OCI-LY1 (cell line): ENCODE measurements around the gene EDEM3.

Experiments used
- H2AFZ ChIP-seq: fragments of 200-600 bp; sonication (generic), shearing (Covaris generic); 2 replicates; pipeline ENCODE4 v1.6.0; 2014; ENCODE audit warnings: antibody characterized with exemption, mild to moderate bottlenecking, low read length
- H3F3A ChIP-seq: fragments of 200-600 bp; sonication (generic), shearing (Covaris generic); 2 replicates; pipeline ENCODE4 v1.6.0; 2014; ENCODE audit warnings: mild to moderate bottlenecking, antibody characterized with exemption, low read length, moderate library complexity; ENCODE audit not compliant: insufficient read depth
- H3K27ac ChIP-seq: fragments of 200-600 bp; sonication (generic); 2 replicates; pipeline ENCODE4 v1.5.1; 2014; ENCODE audit warnings: low read length, mixed run types, mild to moderate bottlenecking, low read depth; ENCODE audit not compliant: poor library complexity, severe bottlenecking
- H3K27me3 ChIP-seq: fragments of 200-600 bp; sonication (generic); 2 replicates; pipeline ENCODE4 v1.6.0; 2014; ENCODE audit warnings: antibody characterized with exemption, mild to moderate bottlenecking, low read length, moderate library complexity; ENCODE audit not compliant: insufficient read depth
- H3K36me3 ChIP-seq: fragments of 200-600 bp; sonication (generic); 2 replicates; pipeline ENCODE4 v1.6.1; 2014; ENCODE audit warnings: mild to moderate bottlenecking, antibody characterized with exemption, low read length, moderate library complexity, mixed read lengths; ENCODE audit not compliant: insufficient read depth
- H3K4me1 ChIP-seq: fragments of 200-600 bp; sonication (generic); 2 replicates; pipeline ENCODE4 v1.5.1; 2014; ENCODE audit warnings: mild to moderate bottlenecking, low read length, moderate library complexity; ENCODE audit not compliant: insufficient read depth, severe bottlenecking
- H3K4me2 ChIP-seq: fragments of 200-600 bp; sonication (generic), shearing (Covaris generic); 2 replicates; pipeline ENCODE4 v1.6.1; 2014; ENCODE audit warnings: low read length
- H3K4me3 ChIP-seq: fragments of 200-600 bp; sonication (generic); 2 replicates; pipeline ENCODE4 v1.5.1; 2014; ENCODE audit warnings: low read length, low read depth, mild to moderate bottlenecking, mixed read lengths; ENCODE audit not compliant: poor library complexity, severe bottlenecking
- H3K79me2 ChIP-seq: fragments of 200-600 bp; shearing (Covaris generic); 2 replicates; pipeline ENCODE4 v1.6.1; 2016; ENCODE audit warnings: mixed run types, low read length, mixed read lengths; ENCODE audit not compliant: insufficient read depth
- H3K9ac ChIP-seq: fragments of 200-600 bp; sonication (generic), shearing (Covaris generic); 2 replicates; pipeline ENCODE4 v1.6.1; 2014; ENCODE audit warnings: mild to moderate bottlenecking, low read length, mixed read lengths
- H3K9me2 ChIP-seq: fragments of 200-600 bp; sonication (generic), shearing (Covaris generic); 2 replicates; pipeline ENCODE4 v1.6.1; 2014; ENCODE audit warnings: low read depth, mild to moderate bottlenecking, low read length, mixed read lengths
- H3K9me3 ChIP-seq: fragments of 200-600 bp; shearing (Covaris generic); 2 replicates; pipeline ENCODE4 v1.6.1; 2014; ENCODE audit warnings: low read length, mixed read lengths
- H4K20me1 ChIP-seq: fragments of 200-600 bp; sonication (generic), shearing (Covaris generic); 2 replicates; pipeline ENCODE4 v1.6.0; 2016; ENCODE audit warnings: mild to moderate bottlenecking, low read length; ENCODE audit not compliant: insufficient read depth
- EZH2 ChIP-seq: fragments of 200-600 bp; sonication (generic), shearing (Covaris generic); IDR thresholded peaks from 2 replicates; pipeline ENCODE4 v1.8.0; 2017; ENCODE audit warnings: borderline replicate concordance, mixed run types, mild to moderate bottlenecking, antibody characterized with exemption, low read length, moderate library complexity, mixed read lengths
- TF ChIP-seq, protein P1 (sequence below): fragments of 200-600 bp; sonication (generic), shearing (Covaris generic); IDR thresholded peaks from 2 replicates; pipeline ENCODE4 v1.5.1; 2017; ENCODE audit warnings: mild to moderate bottlenecking, antibody characterized with exemption, low read length, moderate library complexity, mixed read lengths

The EDEM3 gene

DNA sequence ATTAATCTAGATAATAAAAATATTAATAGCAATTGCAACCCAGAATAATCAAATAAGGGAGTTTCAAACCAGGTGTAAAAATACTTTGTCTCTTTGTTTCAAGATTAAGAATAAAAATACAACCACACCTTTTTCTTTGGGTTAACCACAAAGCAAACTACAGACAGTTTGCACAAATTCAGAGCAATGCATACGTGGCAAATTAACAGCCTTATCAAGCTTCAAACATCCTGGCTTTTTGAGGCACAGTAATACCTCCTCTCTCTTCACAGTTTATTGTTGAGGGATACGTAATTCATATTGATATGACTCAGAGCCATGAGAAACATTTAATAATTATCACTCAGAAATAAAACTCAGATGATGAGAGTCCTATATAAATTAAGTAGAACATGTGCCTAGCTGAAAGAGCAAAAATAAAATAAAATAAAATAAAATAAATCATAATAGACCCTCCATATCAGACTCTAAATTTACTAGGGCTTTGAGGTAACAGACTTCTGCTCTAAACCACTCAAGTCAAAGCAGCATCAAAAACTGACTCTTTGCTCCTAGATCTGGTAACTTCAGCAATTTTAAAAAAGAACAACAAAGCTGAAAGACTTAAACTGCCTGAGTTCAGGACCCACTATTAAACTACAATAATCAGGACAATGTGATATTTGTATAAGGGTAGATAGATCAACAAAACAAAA, 11.4 kb downstream of the EDEM3 start:
- no peaks in the 10 kb centered on the region for H3F3A ChIP-seq
- H3K27me3 ChIP-seq = no peaks in the 10 kb centered on the region
- no peak overlapping the region for H3K4me3 ChIP-seq
- H3K9me3 ChIP-seq = no peaks in the 10 kb centered on the region
- H2AFZ ChIP-seq = no peak overlapping the region
- H3K4me2 ChIP-seq = no peak overlapping the region
- H3K79me2 ChIP-seq = no peaks in the 10 kb centered on the region
- H3K4me1 ChIP-seq = peaks cover 25% of the 10 kb centered on the region
- no peak for TF ChIP-seq EZH2
- TF ChIP-seq, protein P1, sequence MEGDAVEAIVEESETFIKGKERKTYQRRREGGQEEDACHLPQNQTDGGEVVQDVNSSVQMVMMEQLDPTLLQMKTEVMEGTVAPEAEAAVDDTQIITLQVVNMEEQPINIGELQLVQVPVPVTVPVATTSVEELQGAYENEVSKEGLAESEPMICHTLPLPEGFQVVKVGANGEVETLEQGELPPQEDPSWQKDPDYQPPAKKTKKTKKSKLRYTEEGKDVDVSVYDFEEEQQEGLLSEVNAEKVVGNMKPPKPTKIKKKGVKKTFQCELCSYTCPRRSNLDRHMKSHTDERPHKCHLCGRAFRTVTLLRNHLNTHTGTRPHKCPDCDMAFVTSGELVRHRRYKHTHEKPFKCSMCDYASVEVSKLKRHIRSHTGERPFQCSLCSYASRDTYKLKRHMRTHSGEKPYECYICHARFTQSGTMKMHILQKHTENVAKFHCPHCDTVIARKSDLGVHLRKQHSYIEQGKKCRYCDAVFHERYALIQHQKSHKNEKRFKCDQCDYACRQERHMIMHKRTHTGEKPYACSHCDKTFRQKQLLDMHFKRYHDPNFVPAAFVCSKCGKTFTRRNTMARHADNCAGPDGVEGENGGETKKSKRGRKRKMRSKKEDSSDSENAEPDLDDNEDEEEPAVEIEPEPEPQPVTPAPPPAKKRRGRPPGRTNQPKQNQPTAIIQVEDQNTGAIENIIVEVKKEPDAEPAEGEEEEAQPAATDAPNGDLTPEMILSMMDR = no peak
- no peak overlapping the region for H3K9ac ChIP-seq
- no peak overlapping the region for H3K27ac ChIP-seq
- no peaks in the 10 kb centered on the region for H4K20me1 ChIP-seq
- peaks cover 22% of the 10 kb centered on the region; the same call in 1 of the 2 replicates for H3K36me3 ChIP-seq
- no peaks in the 10 kb centered on the region for H3K9me2 ChIP-seq

DNA sequence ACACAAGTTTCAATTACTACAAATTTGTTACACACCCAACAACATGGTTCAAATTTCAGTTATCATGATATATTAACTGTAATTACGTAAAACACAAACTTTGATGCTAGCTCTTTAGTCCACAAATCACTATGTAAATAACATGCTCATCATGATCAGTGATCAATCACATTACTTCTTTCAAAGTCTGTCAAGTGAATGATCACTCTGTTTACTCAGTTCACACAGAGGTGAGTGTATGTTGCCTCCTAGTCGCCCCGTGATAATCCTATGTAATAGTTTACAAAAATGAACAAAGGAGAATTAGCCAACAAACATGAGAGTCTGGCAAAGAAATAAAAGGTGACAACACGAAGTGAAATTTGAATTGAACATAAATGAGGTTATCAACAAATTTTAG, 14.3 kb downstream of the EDEM3 start:
- Histone ChIP-seq H3K4me3 (no peak overlapping the region), H3K27ac (no peak overlapping the region), H3F3A (no peaks in the 10 kb centered on the region), H3K27me3 (no peaks in the 10 kb centered on the region), H3K4me1 (peaks cover 10% of the 10 kb centered on the region), H2AFZ (no peak overlapping the region), H3K9me2 (no peaks in the 10 kb centered on the region), H3K36me3 (peaks cover 32% of the 10 kb centered on the region; the same call in 1 of the 2 replicates), H3K4me2 (no peak overlapping the region), H4K20me1 (no peaks in the 10 kb centered on the region), H3K79me2 (no peaks in the 10 kb centered on the region), H3K9me3 (no peaks in the 10 kb centered on the region), H3K9ac (no peak overlapping the region)
- no peak for TF ChIP-seq EZH2
- TF ChIP-seq, protein P1 = no peak

DNA sequence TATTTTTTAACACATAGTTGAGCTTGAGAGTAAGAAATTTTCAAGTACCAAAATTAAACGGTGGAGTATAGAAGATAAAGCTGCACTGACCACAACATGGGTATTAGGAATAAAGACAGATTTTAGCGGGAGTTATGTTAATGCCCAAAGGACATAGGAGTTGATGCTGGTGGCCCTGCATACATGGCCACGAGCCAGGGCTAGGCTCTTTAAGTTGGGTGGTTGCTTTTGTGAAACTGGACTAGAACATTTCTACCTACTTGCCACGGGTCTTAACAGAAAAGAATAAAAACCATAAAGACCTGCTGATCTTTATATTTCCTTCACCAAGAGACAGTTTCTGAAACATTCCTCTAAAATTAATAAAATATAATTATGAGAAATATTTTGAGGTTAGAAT, 14.9 kb downstream of the EDEM3 start:
- H3K4me2 ChIP-seq = no peak overlapping the region
- no peaks in the 10 kb centered on the region for H3K27me3 ChIP-seq
- H3K4me1 ChIP-seq = peaks cover 15% of the 10 kb centered on the region
- no peak overlapping the region for H2AFZ ChIP-seq
- no peak overlapping the region for H3K9ac ChIP-seq
- no peaks in the 10 kb centered on the region for H3K79me2 ChIP-seq
- H3K9me3 ChIP-seq = no peaks in the 10 kb centered on the region
- no peaks in the 10 kb centered on the region for H3F3A ChIP-seq
- H3K9me2 ChIP-seq = no peaks in the 10 kb centered on the region
- H4K20me1 ChIP-seq = no peaks in the 10 kb centered on the region
- H3K27ac ChIP-seq = no peak overlapping the region
- no peak for TF ChIP-seq EZH2
- TF ChIP-seq, protein P1 = no peak
- H3K4me3 ChIP-seq = no peak overlapping the region
- peaks cover 27% of the 10 kb centered on the region; the same call in 1 of the 2 replicates for H3K36me3 ChIP-seq
